Gastroesophageal sphincter (tissue), 4 donors: ENCODE measurements around the gene PRLR. TPM values are rescaled to one million over a fixed set of nuclear protein-coding genes. Genes with fewer than 3 reads are reported as not detected.

Experiments
- ATAC-seq: fragments of 150-250 bp; one replicate; pipeline ENCODE4 v1.9.1; 2016; ENCODE audit warnings: mild to moderate bottlenecking, moderate library complexity
- H3K27ac ChIP-seq, 4 donors: fragments of 200-600 bp; sonication (generic) in 3 of 4; 1 replicate in 3 of 4; 2 replicates in 1 of 4; pipeline ENCODE4 v1.5.1; 2016 to 2019
- H3K27me3 ChIP-seq: fragments of 200-600 bp; sonication (generic); one replicate; pipeline ENCODE4 v1.5.1; 2019
- H3K36me3 ChIP-seq, 2 donors: fragments of 200-600 bp; sonication (generic); one replicate each; pipeline ENCODE4 v1.5.1; 2019; ENCODE audit warnings: control low read depth in 1 of 2
- H3K4me1 ChIP-seq, 3 donors: fragments of 200-600 bp; sonication (generic); 1 replicate in 2 of 3; 2 replicates in 1 of 3; pipeline ENCODE4 v1.5.1; 2016 to 2019; ENCODE audit warnings: control low read depth in 2 of 3
- H3K4me3 ChIP-seq, 2 donors: fragments of 200-600 bp; sonication (generic); one replicate each; pipeline ENCODE4 v1.5.1; 2019; ENCODE audit warnings: mild to moderate bottlenecking in 1 of 2, moderate library complexity in 1 of 2
- H3K9me3 ChIP-seq, 3 donors: fragments of 200-600 bp; sonication (generic); one replicate each; pipeline ENCODE4 v1.5.1; 2017 to 2019; ENCODE audit warnings: control low read depth in 2 of 3
- CTCF ChIP-seq, 4 experiments: fragments of 200-600 bp in 2 of 4; fragments of 450-650 bp in 2 of 4; sonication (generic) in 1 of 4; IDR thresholded peaks; one replicate each; pipeline ENCODE4 v1.5.1; 2017 to 2019; ENCODE audit warnings: antibody characterized with exemption in 4 of 4, mild to moderate bottlenecking in 2 of 4, moderate library complexity in 2 of 4
- EP300 ChIP-seq: sonication (generic); formaldehyde crosslinking; IDR thresholded peaks from one replicate; pipeline ENCODE4 v1.6.1; 2017; ENCODE audit warnings: antibody characterized with exemption, mild to moderate bottlenecking
- POLR2A ChIP-seq, 2 donors: fragments of 450-650 bp; IDR thresholded peaks; one replicate each; pipeline ENCODE4 v1.6.1; 2017; ENCODE audit warnings: antibody characterized with exemption in 2 of 2, mild to moderate bottlenecking in 2 of 2, moderate library complexity in 1 of 2
- POLR2AphosphoS5 ChIP-seq: sonication (generic); formaldehyde crosslinking; IDR thresholded peaks from one replicate; pipeline ENCODE4 v1.6.1; 2017; ENCODE audit warnings: antibody characterized with exemption
- WGBS, 2 donors: methylation state at CpG; one replicate each; pipeline ENCODE4 v1.1.5; 2018; ENCODE audit warnings: low coverage in 1 of 2; 5-methylcytosine and 5-hydroxymethylcytosine counted together
- total RNA-seq, 4 donors: library from RNA; depleted of rRNA; stranded (reverse); fragments of >200 nt; gene quantifications; one replicate each; pipeline ENCODE4 v1.1.0, GENCODE V29; 2016

Gene PRLR
- total RNA-seq, 4 donors from 2014 or later = 0.16 to 1.4 (median 0.85) TPM

GRCh38 chr5:35012796-35013195, 217.5 kb downstream of the PRLR start:
- H3K4me3 ChIP-seq = no peak overlapping the region
- H3K27ac ChIP-seq = no peak overlapping the region
- no peaks in the 10 kb centered on the region for H3K27me3 ChIP-seq
- no peaks in the 10 kb centered on the region for H3K9me3 ChIP-seq
- 76 to 84% methylated on average over 5 of the region's 5 CpGs for WGBS, 2 donors
- ATAC-seq = no peak
- TF ChIP-seq EP300 (no peak), CTCF (IDR thresholded peaks at IDR 0.05) (no peak), POLR2AphosphoS5 (no peak), POLR2A (IDR thresholded peaks at IDR 0.05) (no peak)
- H3K36me3 ChIP-seq = no peaks in the 10 kb centered on the region
- no peaks in the 10 kb centered on the region for H3K4me1 ChIP-seq

GRCh38 chr5:35012365-35012764, 217.9 kb downstream of the PRLR start:
- no peak overlapping the region for H3K27ac ChIP-seq

GRCh38 chr5:35010676-35011075, 219.6 kb downstream of the PRLR start:
- TF ChIP-seq POLR2AphosphoS5 (no peak), EP300 (no peak), CTCF (IDR thresholded peaks at IDR 0.05) (no peak), POLR2A (IDR thresholded peaks at IDR 0.05) (no peak)
- Histone ChIP-seq H3K9me3 (no peaks in the 10 kb centered on the region), H3K4me3 (no peak overlapping the region), H3K4me1 (no peaks in the 10 kb centered on the region), H3K36me3 (no peaks in the 10 kb centered on the region), H3K27me3 (no peaks in the 10 kb centered on the region), H3K27ac (no peak overlapping the region)
- no peak for ATAC-seq

More at GRCh38 chr5:35012365-35012764, 217.9 kb downstream of the PRLR start:
- no peak overlapping the region for H3K4me3 ChIP-seq
- H3K9me3 ChIP-seq = no peaks in the 10 kb centered on the region
- H3K4me1 ChIP-seq = no peaks in the 10 kb centered on the region
- WGBS, 2 donors = 42 to 88% methylated on average over 1 to 3 of the region's 3 CpGs
- TF ChIP-seq EP300 (no peak), CTCF (IDR thresholded peaks at IDR 0.05) (no peak), POLR2A (IDR thresholded peaks at IDR 0.05) (no peak), POLR2AphosphoS5 (no peak)
- no peaks in the 10 kb centered on the region for H3K27me3 ChIP-seq
- no peak for ATAC-seq
- no peaks in the 10 kb centered on the region for H3K36me3 ChIP-seq

- Histone ChIP-seq H3K9me3 (no peaks in the 10 kb centered on the region), H3K36me3 (no peaks in the 10 kb centered on the region), H3K27ac (no peak overlapping the region), H3K27me3 (peaks cover 6% of the 10 kb centered on the region), H3K4me1 (no peaks in the 10 kb centered on the region), H3K4me3 (no peak overlapping the region)
- 64 to 85% methylated on average over 2 to 3 of the region's 3 CpGs for WGBS, 2 donors
- ATAC-seq = no peak
- TF ChIP-seq POLR2A (IDR thresholded peaks at IDR 0.05) (no peak), EP300 (no peak), POLR2AphosphoS5 (no peak), CTCF (IDR thresholded peaks at IDR 0.05) (no peak)
Observed at GRCh38 chr5:35009657-35010056, 220.6 kb downstream of the PRLR start.

GRCh38 chr5:35009019-35009418, 221.3 kb downstream of the PRLR start:
- 88% methylated on average over 1 to 2 of the region's 2 CpGs for WGBS, 2 donors
- no peak for ATAC-seq
- Histone ChIP-seq H3K27me3 (peaks cover 11% of the 10 kb centered on the region), H3K36me3 (no peaks in the 10 kb centered on the region), H3K4me3 (no peak overlapping the region), H3K4me1 (no peaks in the 10 kb centered on the region), H3K27ac (no peak overlapping the region), H3K9me3 (no peaks in the 10 kb centered on the region)
- TF ChIP-seq POLR2AphosphoS5 (no peak), EP300 (no peak), CTCF (IDR thresholded peaks at IDR 0.05) (no peak), POLR2A (IDR thresholded peaks at IDR 0.05) (no peak)
